Measurements from ENCODE around the gene SPTB.
A peak's percentile ranks its signal among the peaks of the same experiment; 100 is the strongest.

The SPTB gene

GRCh38 chr14:64848239-64848638 lies 31.5 kb downstream of the SPTB start:
- no peak for DNase-seq

GRCh38 chr14:64846319-64846718 lies 33.4 kb downstream of the SPTB start:
- DNase-seq: no peak

GRCh38 chr14:64845878-64846277 lies 33.8 kb downstream of the SPTB start:
- no peak for DNase-seq

GRCh38 chr14:64844969-64845536 lies 34.7 kb downstream of the SPTB start:
- no peak for DNase-seq

- no peak for DNase-seq
These were observed 35.4 kb downstream of the SPTB start for GRCh38 chr14:64844272-64844671.

- DNase-seq: no peak
These were observed 36.2 kb downstream of the SPTB start for GRCh38 chr14:64843548-64843947.

GRCh38 chr14:64841772-64842750 lies 37.6 kb downstream of the SPTB start:
- DNase-seq: no peak

- DNase-seq: no peak
These were observed 38.5 kb downstream of the SPTB start for GRCh38 chr14:64841121-64841651.

- DNase-seq: no peak
These were observed 41.1 kb downstream of the SPTB start for GRCh38 chr14:64838656-64839055.

GRCh38 chr14:64835431-64835830 lies 44.3 kb downstream of the SPTB start:
- no peak for DNase-seq

GRCh38 chr14:64834965-64835364 lies 44.7 kb downstream of the SPTB start:
- no peak for DNase-seq

GRCh38 chr14:64831419-64831818 lies 48.3 kb downstream of the SPTB start:
- DNase-seq: no peak

- DNase-seq: no peak
These were observed 48.7 kb downstream of the SPTB start for GRCh38 chr14:64830961-64831360.

GRCh38 chr14:64828071-64828470 lies 51.6 kb downstream of the SPTB start:
- DNase-seq: no peak

- no peak for DNase-seq
These were observed 52.9 kb downstream of the SPTB start for GRCh38 chr14:64826845-64827244.

GRCh38 chr14:64826333-64826732 lies 53.4 kb downstream of the SPTB start:
- no peak for DNase-seq

GRCh38 chr14:64825509-64825908 lies 54.2 kb downstream of the SPTB start:
- no peak for DNase-seq

- DNase-seq: no peak
These were observed 54.7 kb downstream of the SPTB start for GRCh38 chr14:64825006-64825405.

- no peak for DNase-seq
These were observed 55.2 kb downstream of the SPTB start for GRCh38 chr14:64824471-64824870.

- peak; percentile 69 for DNase-seq
These were observed 56.3 kb downstream of the SPTB start for GRCh38 chr14:64823305-64823861.

- no peak for DNase-seq
These were observed 58.1 kb downstream of the SPTB start for GRCh38 chr14:64821651-64822050.

GRCh38 chr14:64818151-64818550 lies 61.6 kb downstream of the SPTB start:
- DNase-seq: no peak

- no peak for DNase-seq
These were observed 62.1 kb downstream of the SPTB start for GRCh38 chr14:64817631-64818030.

Measured in stimulated activated CD4-positive, alpha-beta T cell treated with anti-CD3 and anti-CD28 coated beads, Interleukin-4, amount 100 ng/mL, for 24 hours (primary cell).